Right ventricle myocardium superior (tissue), 1 donor: ENCODE measurements around the gene SLC37A4. TPM values are rescaled to one million over a fixed set of nuclear protein-coding genes. Genes with fewer than 3 reads are reported as not detected.
A peak's percentile ranks its signal among the peaks of the same experiment; 100 is the strongest.
"Not testable (repeated sequence)": the region's sequence is repeated elsewhere in the genome, so short reads cannot be mapped to it uniquely, and the experiment has no call there.

Experiments
- ATAC-seq: fragments of 200-7000 bp; cut with Tn5 transposase; one replicate; pipeline ENCODE4 v1.9.1; 2020; ENCODE audit warnings: mild to moderate bottlenecking; ENCODE audit not compliant: poor library complexity
- DNase-seq: peaks from one replicate; pipeline ENCODE4 v3.0.0-alpha.2; 2020
- intact Hi-C: fragments of 100-400 bp; cut with DNase I; formaldehyde crosslinking; loops from one replicate; pipeline ENCODE4 v1.11.2; 2022
- total RNA-seq: library from RNA; stranded (reverse); fragmentation: NEBNext Ultra II Directional; extraction: Animal tissue kit (Norgen Biotek cat#: 25700); gene quantifications from one replicate; pipeline ENCODE4 v1.2.1, GENCODE V29; 2021
- donor health status: DM: no; HTN: yes; CAD: no; lungs with severe emphysema.

SLC37A4 gene
- total RNA-seq, 1 donor from 2014 or later = 7.1 TPM

GRCh38 chr11:119024430-119025098, 6.1 kb downstream of the SLC37A4 start:
- intact Hi-C loops = no loop called here
- DNase-seq (no peak), ATAC-seq (no peak)

GRCh38 chr11:119023741-119024140, 6.9 kb downstream of the SLC37A4 start:
- no peak for DNase-seq
- intact Hi-C loops = no loop called here
- ATAC-seq = no peak

GRCh38 chr11:119021631-119022030, 9.0 kb downstream of the SLC37A4 start:
- intact Hi-C loops = no loop called here
- ATAC-seq = no peak
- no peak for DNase-seq

GRCh38 chr11:119019996-119020395, 10.7 kb downstream of the SLC37A4 start:
- DNase-seq (no peak), ATAC-seq (no peak)
- intact Hi-C loops = loop anchor here (2.0 kb wide), 1 partner anchor 21 kb away; the partner anchor contains the start of gene CENATAC

- intact Hi-C loops = loop anchor here (2.0 kb wide), 1 partner anchor 20 kb away; the partner anchor contains the start of gene CENATAC
- peak; percentile 97 for ATAC-seq
- DNase-seq = peak; percentile 97
These were observed 12.4 kb downstream of the SLC37A4 start, which contains the start of the genes RPS25 and TRAPPC4 for GRCh38 chr11:119018074-119018938. TSS of gene RPS25 (minus strand) at chr11:119018343. CDS start at chr11:119018284, 59 bp downstream. TSS of gene TRAPPC4 (plus strand) at chr11:119018766. CDS start at chr11:119018796, 30 bp downstream.

GRCh38 chr11:119017377-119017776, 13.3 kb downstream of the SLC37A4 start:
- DNase-seq, ATAC-seq, intact Hi-C loops: not testable (repeated sequence)

GRCh38 chr11:119016216-119017009, 14.3 kb downstream of the SLC37A4 start:
- intact Hi-C loops = no loop called here

GRCh38 chr11:119015054-119015611, 15.5 kb downstream of the SLC37A4 start:
- intact Hi-C loops = no loop called here
- ATAC-seq = no peak
- no peak for DNase-seq

More at GRCh38 chr11:119016216-119017009, 14.3 kb downstream of the SLC37A4 start:
- no peak for ATAC-seq
- DNase-seq = no peak

- DNase-seq = no peak
- ATAC-seq = no peak
- intact Hi-C loops = no loop called here
These were observed 16.3 kb downstream of the SLC37A4 start for GRCh38 chr11:119014209-119014924.

- intact Hi-C loops = no loop called here
- DNase-seq (no peak), ATAC-seq (no peak)
These were observed 18.0 kb downstream of the SLC37A4 start for GRCh38 chr11:119012629-119013170.

GRCh38 chr11:119011476-119012053, 19.1 kb downstream of the SLC37A4 start:
- DNase-seq (no peak), ATAC-seq (no peak)
- intact Hi-C loops = no loop called here

GRCh38 chr11:119006656-119007055, 24.0 kb downstream of the SLC37A4 start:
- intact Hi-C loops = no loop called here
- no peak for DNase-seq
- no peak for ATAC-seq

GRCh38 chr11:119000906-119001305, 29.8 kb downstream of the SLC37A4 start:
- intact Hi-C loops = no loop called here
- DNase-seq = no peak
- no peak for ATAC-seq

GRCh38 chr11:118998822-118999221, 31.9 kb downstream of the SLC37A4 start:
- DNase-seq (no peak), ATAC-seq (no peak)
- intact Hi-C loops = loop anchor here (2.0 kb wide), 1 partner anchor 20 kb away; the partner anchor contains the start of genes RPS25 and TRAPPC4

- ATAC-seq (peak; percentile 34), DNase-seq (no peak)
- intact Hi-C loops = loop anchor here (2.0 kb wide), 1 partner anchor 20 kb away; the partner anchor contains the start of genes RPS25 and TRAPPC4
These were observed 32.3 kb downstream of the SLC37A4 start for GRCh38 chr11:118998388-118998717.

GRCh38 chr11:118997627-118998387, 32.9 kb downstream of the SLC37A4 start, which contains the start of gene CENATAC:
TSS of gene CENATAC (plus strand) at chr11:118998138. CDS start at chr11:118998198, 60 bp downstream.
- DNase-seq = peak; percentile 98
- intact Hi-C loops = loop anchor here (2.0 kb wide), 1 partner anchor 21 kb away; the partner anchor contains the start of genes RPS25 and TRAPPC4
- peak; percentile 100 for ATAC-seq
